GM19452 (cell line): Measurements from ENCODE around the gene PROSER1.
"Not testable (repeated sequence)": the region's sequence is repeated elsewhere in the genome, so short reads cannot be mapped to it uniquely, and the experiment has no call there.

Experiments
- ATAC-seq: cut with Tn5 transposase; IDR thresholded peaks from one replicate; pipeline ENCODE4 v1.9.1; 2021; ENCODE audit not compliant: unreplicated experiment

PROSER1 gene

GRCh38 chr13:39037880-39038568 is at the start of gene PROSER1, which contains the start of gene NHLRC3:
TSS of gene PROSER1 (minus strand) at chr13:39038089. CDS start at chr13:39037242, 847 bp downstream.
TSS of gene NHLRC3 (plus strand) at chr13:39038456. CDS start at chr13:39038640, 184 bp downstream.
- ATAC-seq, result peak; percentile 64

- not testable (repeated sequence) for ATAC-seq
These were observed 48.5 kb upstream of the PROSER1 start for GRCh38 chr13:39086251-39086945.

GRCh38 chr13:39073983-39074382 is 36.1 kb upstream of the PROSER1 start:
- no peak for ATAC-seq

GRCh38 chr13:39072842-39073241 is 35.0 kb upstream of the PROSER1 start:
- ATAC-seq, result no peak

GRCh38 chr13:39062004-39062403 is 24.1 kb upstream of the PROSER1 start:
- no peak for ATAC-seq

GRCh38 chr13:39058040-39058439 is 20.2 kb upstream of the PROSER1 start:
- ATAC-seq, result no peak

- ATAC-seq, result no peak
These were observed 18.1 kb upstream of the PROSER1 start for GRCh38 chr13:39056018-39056417.

GRCh38 chr13:39054112-39054511 is 16.2 kb upstream of the PROSER1 start:
- no peak for ATAC-seq

- no peak for ATAC-seq
These were observed 15.1 kb upstream of the PROSER1 start for GRCh38 chr13:39052944-39053343.

- no peak for ATAC-seq
These were observed 13.3 kb upstream of the PROSER1 start for GRCh38 chr13:39051157-39051556.

GRCh38 chr13:39049274-39049673 is 11.4 kb upstream of the PROSER1 start:
- no peak for ATAC-seq

- no peak for ATAC-seq
These were observed 10.9 kb upstream of the PROSER1 start for GRCh38 chr13:39048806-39049205.

GRCh38 chr13:39047560-39047959 is 9.7 kb upstream of the PROSER1 start:
- no peak for ATAC-seq

- peak; percentile 55 for ATAC-seq
These were observed 6.6 kb upstream of the PROSER1 start for GRCh38 chr13:39044536-39044935.

- ATAC-seq, result no peak
These were observed 2.3 kb upstream of the PROSER1 start for GRCh38 chr13:39040206-39040605.

GRCh38 chr13:39039041-39039440 is 1.2 kb upstream of the PROSER1 start:
- ATAC-seq, result no peak

- peak; percentile 40 for ATAC-seq
These were observed 711 bp upstream of the PROSER1 start for GRCh38 chr13:39038569-39039030.

GRCh38 chr13:39037410-39037879 is 444 bp downstream of the PROSER1 start:
- ATAC-seq, result no peak

- ATAC-seq, result no peak
These were observed 1.7 kb downstream of the PROSER1 start for GRCh38 chr13:39036212-39036611.

- no peak for ATAC-seq
These were observed 2.1 kb downstream of the PROSER1 start for GRCh38 chr13:39035799-39036198.

- ATAC-seq, result no peak
These were observed 2.7 kb downstream of the PROSER1 start for GRCh38 chr13:39035204-39035603.

GRCh38 chr13:39034085-39034484 is 3.8 kb downstream of the PROSER1 start:
- ATAC-seq, result no peak
